Peyer's patch (tissue), 4 donors: ENCODE data around the gene RPL18. TPM values are rescaled to one million over a fixed set of nuclear protein-coding genes. Genes with fewer than 3 reads are reported as not detected.

ENCODE experiments used
- DNase-seq, 3 donors: peaks; one replicate each; pipeline ENCODE4 v3.0.0-alpha.2; 2017 to 2019
- H3K27ac ChIP-seq, 4 donors: fragments of 200-600 bp; sonication (generic); one replicate each; pipeline ENCODE4 v1.5.1; 2016 to 2019
- H3K27me3 ChIP-seq, 2 donors: fragments of 200-600 bp; sonication (generic); one replicate each; pipeline ENCODE4 v1.5.1; 2019
- H3K36me3 ChIP-seq, 3 donors: fragments of 200-600 bp; sonication (generic); one replicate each; pipeline ENCODE4 v1.5.1; 2016 to 2019
- H3K4me1 ChIP-seq, 4 donors: fragments of 200-600 bp; sonication (generic); one replicate each; pipeline ENCODE4 v1.5.1; 2016 to 2019
- H3K4me3 ChIP-seq, 4 donors: fragments of 200-600 bp; sonication (generic); 1 replicate in 3 of 4; 2 replicates in 1 of 4; pipeline ENCODE4 v1.5.1; 2016 to 2019; ENCODE audit warnings: mild to moderate bottlenecking in 1 of 4
- H3K9me3 ChIP-seq, 4 donors: fragments of 200-600 bp; sonication (generic); one replicate each; pipeline ENCODE4 v1.5.1; 2016 to 2019; ENCODE audit warnings: mild to moderate bottlenecking in 1 of 4
- CTCF ChIP-seq, 6 experiments: fragments of 450-650 bp in 4 of 6; fragments of 200-600 bp in 2 of 6; sonication (generic) in 1 of 6; IDR thresholded peaks; one replicate each; pipeline ENCODE4 v1.5.1; 2017 to 2019; ENCODE audit warnings: antibody characterized with exemption in 6 of 6, mild to moderate bottlenecking in 3 of 6, moderate library complexity in 1 of 6
- POLR2A ChIP-seq, 2 donors: fragments of 450-650 bp; IDR thresholded peaks; one replicate each; pipeline ENCODE4 v1.5.1; 2017; ENCODE audit warnings: antibody characterized with exemption in 2 of 2, mild to moderate bottlenecking in 2 of 2, moderate library complexity in 2 of 2
- total RNA-seq, 4 donors: library from RNA; depleted of rRNA; stranded (reverse); fragments of >200 nt; gene quantifications; one replicate each; pipeline ENCODE4 v1.1.0, GENCODE V29; 2016

RPL18 gene
- total RNA-seq, 4 donors from 2014 or later, result 1,077 to 1,595 (median 1,505) TPM

- H3K27ac ChIP-seq, result no peak overlapping the region
- no peak overlapping the region for H3K4me3 ChIP-seq
- H3K4me1 ChIP-seq, result peaks cover 0 to 5% (median 0%) of the 10 kb centered on the region in 4 donors
These were observed 44.7 kb upstream of the RPL18 start for GRCh38 chr19:48663667-48664066.

GRCh38 chr19:48661711-48662090 lies 42.7 kb upstream of the RPL18 start:
- Histone ChIP-seq H3K9me3 (no peaks in the 10 kb centered on the region), H3K36me3 (no peaks in the 10 kb centered on the region), H3K4me1 (peaks cover 0 to 5% (median 0%) of the 10 kb centered on the region in 4 donors), H3K4me3 (no peak overlapping the region), H3K27ac (no peak overlapping the region), H3K27me3 (no peaks in the 10 kb centered on the region)
- DNase-seq, result no peak
- TF ChIP-seq CTCF (IDR thresholded peaks at IDR 0.05) (no peak), POLR2A (IDR thresholded peaks at IDR 0.05) (no peak)

More at GRCh38 chr19:48663667-48664066, 44.7 kb upstream of the RPL18 start:
- no peaks in the 10 kb centered on the region for H3K27me3 ChIP-seq
- H3K9me3 ChIP-seq, result no peaks in the 10 kb centered on the region
- TF ChIP-seq POLR2A (IDR thresholded peaks at IDR 0.05) (no peak), CTCF (IDR thresholded peaks at IDR 0.05) (no peak)
- H3K36me3 ChIP-seq, result no peaks in the 10 kb centered on the region
- no peak for DNase-seq

- Histone ChIP-seq H3K36me3 (no peaks in the 10 kb centered on the region), H3K4me3 (peak overlapping the region in 1 of 4 donors; percentile 23), H3K27me3 (no peaks in the 10 kb centered on the region), H3K9me3 (no peaks in the 10 kb centered on the region), H3K4me1 (peaks cover 0 to 5% (median 0%) of the 10 kb centered on the region in 4 donors), H3K27ac (peak overlapping the region; percentile 31 to 46 (median 35))
- DNase-seq, result peak; percentile 82 to 93 (median 82)
- no peak for TF ChIP-seq POLR2A (IDR thresholded peaks at IDR 0.05)
- TF ChIP-seq CTCF (IDR thresholded peaks at IDR 0.05), result no peak
These were observed 42.1 kb upstream of the RPL18 start for GRCh38 chr19:48660852-48661710.

- no peak overlapping the region for H3K27ac ChIP-seq
- H3K9me3 ChIP-seq, result no peaks in the 10 kb centered on the region
- H3K4me3 ChIP-seq, result no peak overlapping the region
- H3K36me3 ChIP-seq, result no peaks in the 10 kb centered on the region
- H3K4me1 ChIP-seq, result peaks cover 0 to 5% (median 0%) of the 10 kb centered on the region in 4 donors
- H3K27me3 ChIP-seq, result no peaks in the 10 kb centered on the region
- TF ChIP-seq CTCF (IDR thresholded peaks at IDR 0.05) (no peak), POLR2A (IDR thresholded peaks at IDR 0.05) (no peak)
- no peak for DNase-seq
These were observed 40.8 kb upstream of the RPL18 start for GRCh38 chr19:48659768-48660167.

GRCh38 chr19:48658483-48658882 lies 39.5 kb upstream of the RPL18 start:
- peaks cover 0 to 5% (median 0%) of the 10 kb centered on the region in 4 donors for H3K4me1 ChIP-seq
- H3K9me3 ChIP-seq, result no peaks in the 10 kb centered on the region
- H3K27me3 ChIP-seq, result no peaks in the 10 kb centered on the region
- no peak overlapping the region for H3K27ac ChIP-seq
- no peak for TF ChIP-seq POLR2A (IDR thresholded peaks at IDR 0.05)
- no peak for TF ChIP-seq CTCF (IDR thresholded peaks at IDR 0.05)
- DNase-seq, result no peak
- no peak overlapping the region for H3K4me3 ChIP-seq
- H3K36me3 ChIP-seq, result no peaks in the 10 kb centered on the region
